GM12874 (cell line): ENCODE results near the gene PTPN14.

Experiments used
- CTCF ChIP-seq: IDR thresholded peaks from 2 replicates; pipeline ENCODE4 v1.5.1; 2011; ENCODE audit warnings: low read depth, mild to moderate bottlenecking, control low read depth, low read length, moderate library complexity; ENCODE audit not compliant: insufficient read depth

The PTPN14 gene

DNA sequence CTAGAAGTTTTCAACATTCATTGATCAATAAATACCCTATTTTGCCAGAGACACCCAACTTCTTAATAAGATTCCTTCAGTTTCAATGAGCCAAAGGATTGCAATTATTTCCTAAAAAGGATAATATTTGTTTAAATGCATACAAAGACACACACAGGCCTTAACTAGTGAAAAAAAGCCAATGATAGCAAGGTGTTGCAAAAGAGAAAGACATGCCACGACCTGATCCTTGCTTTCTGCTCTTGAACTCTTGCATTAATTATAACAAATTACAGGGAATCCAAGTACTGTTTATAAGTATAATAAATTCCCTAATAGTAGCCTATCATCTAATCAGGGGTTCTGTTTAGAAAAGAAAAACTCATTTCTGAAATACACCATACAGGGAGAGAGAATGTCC lies 131.1 kb downstream of the PTPN14 start:
- no peak for TF ChIP-seq CTCF

DNA sequence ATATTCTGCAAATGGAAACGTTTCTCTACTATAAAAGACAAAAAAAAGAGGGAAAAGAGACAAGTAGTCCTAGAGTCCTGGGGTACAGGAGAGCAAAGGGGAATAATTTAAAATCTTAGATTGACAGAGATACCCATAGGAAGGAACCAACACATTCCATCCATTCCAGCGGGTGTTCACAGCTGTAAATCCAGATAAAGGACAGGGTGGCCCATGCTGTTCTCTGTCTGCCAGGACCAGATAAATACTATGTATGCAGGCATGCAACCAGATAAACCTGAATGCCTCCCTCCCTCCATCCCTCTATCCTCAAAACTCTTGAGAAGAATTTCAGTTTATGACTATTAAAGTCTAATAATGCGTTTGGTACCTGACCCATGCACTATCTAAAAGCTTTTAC lies 131.8 kb downstream of the PTPN14 start:
- TF ChIP-seq CTCF, result no peak

DNA sequence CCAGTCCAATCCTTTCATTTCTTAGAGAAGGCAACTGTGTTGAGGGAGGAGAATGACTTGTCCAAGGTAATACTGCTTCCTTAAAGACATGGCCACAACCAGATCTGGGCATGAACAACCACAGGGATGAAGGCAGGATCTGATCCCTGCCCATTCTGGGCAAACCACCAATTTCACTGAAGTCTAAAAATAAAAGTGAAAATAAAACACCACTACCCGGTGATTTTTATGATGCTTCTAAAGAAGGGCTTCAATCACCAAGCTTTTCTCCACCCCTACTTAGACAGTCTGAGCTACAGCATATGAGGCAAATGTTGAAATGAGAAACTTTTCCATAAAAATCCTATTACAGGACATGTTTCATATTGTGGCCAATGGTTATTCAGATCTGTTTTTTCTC lies 133.0 kb downstream of the PTPN14 start:
- TF ChIP-seq CTCF, result no peak

DNA sequence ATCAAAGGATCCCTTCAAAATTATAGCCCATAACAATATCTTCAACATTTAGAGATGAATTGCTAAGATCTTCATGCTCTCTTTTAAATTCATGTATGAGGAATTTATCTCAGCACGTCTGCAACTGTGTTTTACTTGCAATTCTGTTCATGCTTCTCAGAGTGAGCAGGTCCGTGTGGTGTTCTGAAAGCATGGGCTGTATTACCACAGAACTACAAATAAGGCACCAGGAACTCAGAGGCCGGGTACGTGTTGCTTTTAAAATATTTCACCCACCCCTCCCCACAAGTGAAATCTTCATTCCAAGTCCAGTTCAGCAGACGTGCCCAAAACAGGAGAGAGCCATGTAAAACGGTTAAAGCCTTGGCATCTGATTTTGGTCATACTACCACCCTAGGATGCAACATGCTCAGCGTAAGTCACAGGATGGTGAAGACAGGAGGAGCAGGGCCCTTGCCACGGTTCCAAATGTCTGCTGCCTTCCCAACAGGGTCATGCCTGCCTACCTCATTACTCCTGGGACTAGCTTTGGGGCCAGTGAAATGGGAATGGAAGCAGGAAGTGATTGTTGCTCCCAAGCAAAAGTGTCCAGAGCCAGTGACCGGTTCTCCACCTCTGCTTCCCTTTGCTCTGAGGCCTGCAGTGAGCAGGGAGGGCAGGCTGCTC lies 133.7 kb downstream of the PTPN14 start:
- TF ChIP-seq CTCF, result no peak

DNA sequence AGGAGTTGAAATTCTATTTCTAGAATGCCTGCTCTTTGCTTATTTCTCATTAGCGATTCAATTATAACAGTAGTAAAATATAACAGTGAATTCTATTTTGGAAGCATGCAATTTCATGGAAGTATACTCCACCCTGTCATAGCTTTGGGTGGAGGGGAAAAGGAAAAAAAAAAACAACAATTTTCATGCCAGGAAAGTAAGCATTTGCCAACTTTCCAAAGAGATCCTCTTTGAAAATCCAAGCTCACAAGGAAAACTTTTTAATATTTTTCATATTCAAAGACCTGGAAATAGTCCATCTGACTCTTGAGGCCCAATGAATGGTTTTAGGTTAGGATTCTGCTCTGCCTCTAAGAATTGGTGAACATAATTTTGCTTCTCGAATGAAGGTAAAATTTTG lies 134.5 kb downstream of the PTPN14 start:
- TF ChIP-seq CTCF, result no peak

DNA sequence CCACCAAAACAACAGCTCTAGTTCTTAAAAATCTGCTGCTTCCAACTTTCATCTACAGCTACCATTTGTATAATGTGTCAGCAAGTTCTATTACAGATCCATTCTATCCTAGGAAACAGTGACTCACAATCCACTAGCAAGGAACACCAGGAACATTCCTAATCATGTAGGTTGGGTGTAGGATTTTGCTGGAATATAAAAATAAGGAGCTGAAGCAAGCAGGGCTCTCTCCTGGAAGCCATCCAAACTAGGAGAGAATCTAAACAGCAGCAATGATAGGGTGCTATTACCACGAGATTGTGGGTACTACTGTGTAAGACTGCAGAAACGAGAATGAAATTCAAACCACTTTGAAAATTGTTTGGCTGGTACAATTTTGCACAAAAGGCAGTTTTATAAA lies 135.0 kb downstream of the PTPN14 start:
- TF ChIP-seq CTCF, result no peak

DNA sequence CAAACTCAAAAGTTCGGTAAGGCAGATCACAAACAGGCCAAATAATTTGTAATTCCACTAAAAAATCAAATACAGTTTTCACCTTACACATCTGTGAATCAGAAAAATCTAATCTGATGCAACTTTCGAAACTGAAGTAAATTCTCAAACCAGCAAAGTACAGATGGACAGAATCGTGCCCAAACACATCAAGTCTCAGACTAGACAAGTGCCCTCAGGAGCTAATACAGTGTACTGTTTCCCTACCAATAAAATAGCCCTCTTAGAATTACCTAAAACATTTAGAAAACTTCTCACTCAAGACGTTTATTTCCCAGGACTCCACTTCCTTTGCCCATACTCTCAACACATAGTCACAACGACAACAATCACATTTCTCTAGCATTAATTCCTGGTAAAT lies 136.3 kb downstream of the PTPN14 start:
- TF ChIP-seq CTCF, result no peak

DNA sequence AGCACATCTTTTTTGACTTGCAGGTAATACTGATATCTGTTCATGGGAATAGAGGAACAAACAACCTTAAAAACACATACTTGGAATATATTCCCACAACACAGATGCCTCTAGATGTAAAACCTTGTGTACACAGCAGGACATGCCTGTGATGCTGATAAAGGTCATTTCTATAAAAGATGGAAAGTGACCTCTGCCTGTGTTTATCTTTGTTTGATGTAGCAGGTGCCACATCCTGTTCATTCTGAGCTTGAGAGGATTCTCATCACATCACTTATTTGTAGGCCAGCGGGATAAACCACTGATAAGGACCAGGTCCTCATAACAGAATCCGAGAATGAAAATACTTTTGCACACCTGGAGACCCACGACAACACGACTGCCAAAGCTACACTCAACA lies 136.7 kb downstream of the PTPN14 start:
- no peak for TF ChIP-seq CTCF
